Globus pallidus (tissue), 1 donor: ENCODE data around the gene HSBP1.

Experiments used
- DNase-seq: peaks from one replicate; pipeline ENCODE4 v3.0.0-alpha.2; 2015; ENCODE audit warnings: low spot score

HSBP1 gene

DNA sequence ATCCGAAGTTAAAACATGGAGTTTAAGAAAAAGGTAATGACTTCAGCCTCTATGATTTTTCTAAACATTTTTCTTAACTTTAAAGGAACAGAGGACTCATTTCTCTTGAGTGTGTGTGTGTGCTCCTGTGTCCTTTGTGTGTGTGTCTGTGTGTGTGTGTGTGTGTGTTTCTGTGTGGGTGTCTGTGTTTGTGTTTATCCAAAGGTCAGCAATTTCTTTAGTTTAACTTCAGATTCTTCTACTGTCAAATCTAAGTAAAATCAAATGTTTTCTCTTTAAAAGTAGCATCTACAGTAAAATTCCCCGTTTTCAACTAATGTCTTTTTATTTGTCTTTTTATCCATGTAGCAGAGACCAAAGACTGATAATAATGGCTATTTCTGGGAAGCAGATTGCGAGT is 31.8 kb downstream of the HSBP1 start:
- DNase-seq: no peak

DNA sequence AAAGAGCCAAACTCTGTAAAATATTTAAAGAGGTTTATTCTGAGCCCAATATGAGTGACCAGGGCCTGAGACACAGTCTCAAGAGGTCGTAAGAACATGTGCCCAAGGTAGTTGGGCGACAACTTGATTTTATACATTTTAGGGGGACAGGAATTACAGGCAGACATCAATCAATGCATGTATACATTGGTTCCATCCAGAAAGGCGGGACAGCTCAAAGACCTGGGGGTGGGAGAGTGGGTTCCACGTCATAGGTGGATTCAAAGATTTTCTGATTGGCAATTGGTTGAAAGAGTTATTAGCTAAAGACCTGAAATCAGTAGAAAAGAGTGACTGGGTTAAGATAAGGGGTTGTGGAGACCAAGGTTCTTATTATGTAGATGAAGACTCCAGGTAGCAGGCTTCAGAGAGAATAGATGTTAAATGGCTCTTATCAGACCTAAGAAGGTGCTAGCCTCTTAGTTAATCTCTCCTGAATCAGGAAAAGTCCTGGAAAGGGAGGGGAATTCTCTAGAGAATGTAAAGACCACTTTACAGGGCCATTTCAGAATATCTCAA is 32.4 kb downstream of the HSBP1 start:
- no peak for DNase-seq

DNA sequence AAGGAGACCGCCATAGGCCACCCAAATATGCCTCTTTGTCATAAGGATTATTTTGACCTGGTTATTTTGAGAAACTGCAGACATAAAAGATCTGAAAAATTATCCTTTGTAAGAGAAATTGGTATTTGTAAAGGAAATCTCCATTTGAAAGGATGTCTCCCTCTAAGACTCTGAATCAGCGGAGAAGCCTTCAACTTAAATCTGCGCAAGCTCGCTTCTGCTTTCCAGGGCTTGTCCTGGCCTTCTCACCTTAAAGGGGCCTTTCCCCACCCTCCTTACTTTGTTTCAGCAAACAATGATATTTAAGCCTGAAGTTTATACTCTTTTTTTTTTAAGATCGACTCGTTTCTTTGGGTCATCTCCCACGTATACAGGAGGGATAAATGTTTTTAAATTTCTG is 34.5 kb downstream of the HSBP1 start:
- DNase-seq: no peak

DNA sequence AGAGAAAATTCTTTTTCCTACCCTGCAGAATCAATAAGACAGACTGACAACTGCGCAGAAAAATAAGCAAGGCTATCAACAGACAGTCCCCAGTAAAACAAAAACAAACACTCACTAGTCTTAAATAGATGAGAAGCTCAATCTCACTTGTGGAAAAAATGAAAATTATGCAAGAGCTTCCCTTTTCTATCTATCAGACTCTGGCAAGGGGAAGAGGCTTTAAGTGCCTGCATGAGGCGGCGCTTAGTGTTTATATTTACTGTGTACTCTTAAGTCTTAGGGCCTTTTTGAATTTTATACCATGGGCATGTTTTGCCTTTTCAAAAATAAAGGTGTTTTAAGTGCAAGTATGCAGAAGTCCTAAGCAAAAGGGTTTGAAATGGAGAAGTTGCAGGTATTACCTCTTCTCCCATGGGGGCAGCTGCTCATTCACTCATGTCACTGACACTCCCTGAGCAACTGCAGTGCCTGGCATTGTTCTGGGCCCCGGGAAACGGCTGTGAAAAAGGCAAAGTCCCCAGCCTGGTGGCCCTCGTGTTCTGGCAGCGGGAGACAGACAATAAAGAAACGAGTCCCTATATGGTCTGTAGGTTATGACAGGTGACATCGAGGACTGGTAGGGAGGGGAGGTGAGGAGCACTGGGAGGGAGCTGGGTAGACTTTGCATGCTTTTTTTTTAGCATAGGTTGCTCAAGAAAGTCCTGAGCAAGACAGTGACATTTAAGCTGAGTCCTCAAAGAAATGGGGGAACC is 35.2 kb downstream of the HSBP1 start:
- no peak for DNase-seq

DNA sequence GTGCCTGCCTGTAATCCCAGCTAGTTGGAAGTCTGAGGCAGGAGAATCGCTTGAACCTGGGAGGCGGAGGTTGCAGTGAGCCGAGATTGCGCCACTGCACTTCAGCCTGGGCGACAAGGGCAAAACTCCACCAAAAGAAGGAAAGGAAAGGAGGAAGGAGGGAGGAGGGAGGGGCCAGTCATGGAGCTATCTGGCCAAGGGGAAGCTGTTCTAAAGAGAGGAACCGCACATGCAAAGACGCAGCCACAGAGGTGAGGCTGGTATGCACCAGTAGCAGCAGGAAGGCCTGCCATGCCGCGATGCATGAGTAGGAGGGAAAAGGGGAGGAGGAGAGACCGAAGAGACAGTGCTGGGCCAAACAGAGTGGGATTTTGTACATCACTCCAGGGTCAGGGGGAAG is 35.9 kb downstream of the HSBP1 start:
- no peak for DNase-seq

DNA sequence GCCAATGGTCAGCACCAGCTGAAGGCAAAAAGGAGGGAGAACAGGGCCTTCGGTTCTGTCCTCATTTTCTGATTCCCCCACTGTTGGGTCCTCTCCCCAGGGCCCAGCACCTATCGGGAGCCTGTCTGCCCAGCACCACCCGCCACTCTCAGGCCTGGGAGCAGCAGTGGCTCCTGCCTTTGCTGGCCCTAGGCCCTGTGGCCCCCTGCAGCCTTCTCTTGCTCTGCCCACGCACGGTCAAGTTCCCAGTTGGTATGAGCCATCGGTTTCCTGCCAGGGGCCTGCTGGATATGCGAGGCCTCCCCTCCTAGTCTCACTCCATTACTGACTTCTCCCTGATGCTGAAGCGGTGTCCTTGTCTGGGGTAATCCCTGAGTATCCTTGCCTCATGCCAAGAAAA is 37.5 kb downstream of the HSBP1 start:
- DNase-seq: no peak

DNA sequence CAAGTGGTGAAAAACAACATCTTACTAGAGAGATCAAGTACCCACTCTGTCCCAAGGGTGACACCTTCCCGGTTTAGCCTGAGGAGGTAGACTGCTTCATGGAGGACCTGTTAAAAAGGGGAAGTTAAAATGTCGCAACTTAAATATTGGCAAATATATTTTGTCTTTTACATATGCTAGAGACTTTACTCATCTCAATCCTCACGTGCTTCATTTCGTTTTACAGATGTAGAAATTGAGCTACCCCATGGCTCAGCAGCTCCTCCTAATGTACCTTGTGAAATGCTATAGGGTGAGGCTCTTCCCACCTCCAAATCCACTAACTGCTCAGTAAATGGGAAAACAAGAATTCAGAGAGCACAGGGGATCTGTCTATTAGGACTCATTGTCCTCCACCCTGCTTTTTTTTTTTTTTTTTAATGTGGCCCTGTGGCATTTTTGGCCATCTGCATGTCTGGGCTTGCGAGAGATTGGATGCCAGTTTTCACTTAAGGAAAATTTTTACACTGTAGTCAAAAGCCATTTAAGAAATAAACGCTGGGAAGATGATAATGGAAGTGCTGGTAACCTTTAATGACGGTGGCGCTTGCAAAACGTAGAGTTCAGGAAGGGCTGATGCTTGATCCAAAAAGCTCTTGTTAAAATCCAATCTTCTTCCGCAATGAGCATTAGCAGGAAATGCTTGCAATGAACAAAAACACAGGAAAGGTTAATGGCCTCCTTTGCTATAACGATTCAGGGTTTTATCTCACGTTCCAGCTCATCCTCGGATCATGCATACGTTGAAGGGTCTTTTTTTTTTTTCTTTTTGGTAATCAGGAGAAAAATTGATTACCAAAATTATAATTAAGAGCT is 39.8 kb downstream of the HSBP1 start:
- no peak for DNase-seq

DNA sequence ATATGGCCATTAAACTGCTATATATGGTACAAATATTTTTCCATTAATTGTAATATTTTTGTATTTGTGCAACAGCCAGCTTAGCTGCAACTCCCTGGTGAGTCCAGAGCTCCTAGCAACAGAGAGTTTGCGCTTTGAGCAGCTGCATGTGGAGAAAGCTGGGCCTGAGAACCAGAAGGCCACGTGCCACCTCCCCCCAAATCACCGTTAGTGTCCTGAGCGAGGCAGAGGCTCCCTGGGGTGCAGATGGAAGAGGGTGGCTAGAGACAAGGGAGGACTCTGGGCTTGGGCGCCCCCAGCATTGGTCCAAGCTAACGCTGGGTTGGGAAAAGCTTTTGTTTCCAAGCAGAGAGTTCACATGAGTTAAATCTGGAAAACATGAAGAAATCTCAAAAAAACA is 41.6 kb downstream of the HSBP1 start:
- no peak for DNase-seq

DNA sequence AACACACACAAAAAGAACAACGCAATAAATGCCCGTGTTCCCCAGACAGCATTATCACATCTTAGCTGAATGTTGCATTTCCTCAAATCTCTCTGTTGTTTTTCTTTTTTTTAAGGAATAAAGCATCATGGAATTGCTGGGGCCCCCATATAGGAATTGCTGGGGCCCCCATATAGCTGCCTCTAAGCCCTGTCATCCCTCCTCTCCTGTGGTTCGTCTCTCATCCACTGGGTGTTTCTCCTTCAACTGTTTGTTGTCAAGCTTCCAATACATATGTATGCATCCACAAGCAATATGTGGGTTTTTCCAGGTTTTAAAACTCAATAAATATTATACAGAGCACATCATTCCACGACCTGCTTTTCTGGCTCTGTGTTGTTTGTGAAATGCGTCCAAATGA is 43.2 kb downstream of the HSBP1 start:
- no peak for DNase-seq

DNA sequence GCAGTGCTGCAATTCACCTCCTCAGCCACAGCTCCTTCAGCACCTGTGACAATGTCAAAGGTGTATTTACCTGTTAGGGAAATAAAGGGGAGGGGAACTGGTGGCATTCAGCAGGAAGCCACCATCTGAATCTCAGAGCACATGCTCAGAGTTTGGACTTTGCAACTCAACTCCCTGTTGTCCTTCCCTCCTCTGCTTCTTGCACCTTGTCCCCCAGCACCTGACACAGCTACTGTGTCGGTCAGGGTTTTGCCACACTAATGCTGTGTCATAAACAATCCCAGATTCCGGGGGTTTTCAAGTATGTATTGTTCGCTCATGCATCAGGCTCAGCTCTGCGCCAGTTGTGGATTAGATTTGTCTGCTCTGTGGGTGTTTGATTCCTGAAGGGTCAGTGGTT is 43.7 kb downstream of the HSBP1 start:
- DNase-seq: no peak

DNA sequence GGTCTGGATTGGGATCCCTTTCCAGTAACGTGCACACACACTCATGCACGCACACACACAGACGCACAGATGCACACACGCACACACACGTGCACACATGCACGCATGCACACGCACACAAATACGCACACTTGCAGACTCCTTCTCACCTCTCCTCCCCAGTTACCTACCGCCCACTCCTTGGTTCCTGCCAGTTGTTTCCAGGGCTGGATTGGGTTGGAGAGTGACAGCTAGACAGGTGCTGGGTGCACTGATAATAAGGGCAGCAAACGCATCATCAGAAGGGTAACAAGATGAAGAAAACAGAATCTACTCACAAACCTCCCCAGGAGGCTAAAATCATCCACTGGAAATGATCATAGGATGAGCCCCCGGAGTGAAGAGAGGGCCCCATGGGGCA is 45.0 kb downstream of the HSBP1 start:
- DNase-seq: no peak

DNA sequence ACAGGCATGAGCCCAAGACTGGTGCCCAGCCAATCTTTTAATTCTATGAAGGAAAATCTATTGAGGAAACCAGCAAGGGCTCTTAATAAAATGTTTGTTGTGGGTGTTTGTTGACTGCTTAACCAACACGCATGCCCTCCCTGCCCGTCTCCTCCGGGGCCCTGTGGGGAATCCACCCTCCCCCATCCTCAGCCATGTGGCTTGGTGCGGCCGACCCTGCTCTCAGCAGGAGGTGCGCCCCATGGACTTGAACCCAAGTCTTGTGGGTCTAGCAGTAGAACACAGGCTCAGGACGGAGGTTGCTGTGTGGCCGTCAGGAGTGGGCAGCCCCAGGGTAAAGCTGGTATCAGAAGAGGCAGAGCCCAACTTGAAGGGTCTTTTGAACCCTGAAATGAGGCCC is 46.1 kb downstream of the HSBP1 start:
- DNase-seq: no peak

DNA sequence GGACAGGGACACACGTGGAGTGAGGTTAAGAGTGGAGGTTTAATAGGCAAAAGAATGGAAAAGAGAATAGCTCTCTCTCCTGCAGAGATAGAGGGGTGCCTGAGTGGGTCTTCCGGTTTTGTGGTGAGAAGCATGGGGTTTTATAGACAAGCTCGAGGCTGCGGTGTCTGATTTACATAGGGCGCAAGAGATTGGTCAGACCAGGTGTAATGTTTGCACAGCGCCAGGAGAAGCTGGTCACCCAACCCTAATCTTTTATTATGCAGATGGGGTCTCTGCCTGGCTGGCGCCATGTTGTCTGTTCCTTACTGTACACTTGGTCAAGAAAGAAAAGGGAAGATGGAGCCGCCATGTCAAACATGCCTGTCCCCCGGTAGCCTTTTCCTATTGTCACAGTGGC is 46.6 kb downstream of the HSBP1 start:
- DNase-seq: no peak

DNA sequence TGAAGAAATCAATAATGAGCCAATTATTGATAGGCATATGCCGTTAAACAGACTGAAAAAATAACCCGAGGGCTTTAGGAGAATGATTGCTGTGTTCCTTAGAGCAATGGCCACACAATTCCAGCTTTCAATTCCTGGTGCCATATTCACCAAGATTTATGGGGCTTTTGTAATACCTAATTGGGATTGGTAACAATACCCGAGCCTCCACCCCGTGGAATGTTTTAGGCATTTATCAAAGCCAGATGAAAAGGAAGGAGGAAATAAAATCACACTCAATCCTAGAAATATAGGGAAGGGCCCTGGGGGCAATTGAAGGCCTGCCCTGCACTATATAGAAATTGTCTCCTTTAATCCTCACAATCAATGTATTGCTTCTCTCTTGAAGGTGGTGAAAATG is 49.0 kb downstream of the HSBP1 start:
- DNase-seq: no peak

DNA sequence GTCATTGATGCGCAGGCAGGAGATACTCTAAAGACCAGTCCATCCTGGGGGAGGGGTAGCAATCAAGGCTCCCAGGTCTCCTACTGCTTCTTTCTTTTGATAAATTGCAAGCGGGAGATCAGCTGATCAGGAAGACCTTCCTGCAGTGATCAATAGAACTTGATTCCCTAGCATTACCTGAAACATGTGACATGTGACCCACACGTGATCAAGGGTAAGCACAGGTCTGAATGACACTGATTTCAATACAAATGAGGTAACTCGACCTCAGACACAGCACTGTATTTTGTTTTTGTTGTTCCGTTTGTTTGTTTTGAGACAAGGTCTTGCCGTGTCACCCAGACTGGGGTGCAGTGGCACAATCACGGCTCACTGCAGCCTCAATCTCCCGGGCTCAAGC is 51.5 kb downstream of the HSBP1 start:
- DNase-seq: no peak

DNA sequence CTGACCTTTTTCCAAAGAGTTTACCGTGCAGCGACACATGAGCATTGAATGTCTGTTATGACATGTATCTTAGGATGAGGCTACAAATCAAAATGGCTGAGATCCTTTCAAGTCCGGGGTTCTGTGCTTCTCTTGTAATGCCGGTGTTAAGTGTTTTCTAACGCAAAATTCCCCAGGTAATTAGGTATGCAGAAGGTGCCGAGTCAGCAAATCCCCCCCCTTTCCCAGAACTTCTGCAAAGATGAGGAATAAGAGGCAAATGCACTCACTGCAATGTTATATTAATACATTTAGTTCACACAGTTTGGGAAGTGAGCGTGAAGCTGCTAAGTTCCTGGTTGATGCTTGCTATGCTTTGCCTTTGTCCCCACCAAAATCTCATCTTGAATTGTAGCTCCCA is 54.9 kb downstream of the HSBP1 start:
- no peak for DNase-seq

DNA sequence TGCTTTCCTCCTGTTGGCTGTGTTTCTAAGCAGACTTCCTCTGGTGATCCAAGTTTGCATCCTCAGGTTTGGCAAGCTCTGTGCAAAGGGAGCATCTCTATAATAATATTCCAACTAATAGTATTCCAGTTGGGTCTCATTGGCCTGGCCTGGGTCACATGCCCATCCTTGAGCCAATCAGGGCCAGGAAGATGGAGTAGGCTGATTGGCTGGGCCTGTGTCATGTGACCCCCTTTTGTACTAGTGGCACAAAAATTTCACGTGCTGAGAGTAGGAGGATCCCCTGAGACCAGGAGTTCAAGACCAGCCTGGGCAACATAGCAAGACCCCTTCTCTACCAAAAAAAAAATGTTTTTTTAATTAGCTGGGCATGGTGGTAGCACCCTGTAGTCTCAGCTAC is 55.9 kb downstream of the HSBP1 start:
- DNase-seq: no peak
